Prostate gland (tissue), 2 donors: Measurements from ENCODE around the gene TNFRSF14.

Source experiments
- CTCF ChIP-seq, 4 experiments: fragments of 200-600 bp in 2 of 4; fragments of 450-650 bp in 2 of 4; sonication (generic) in 2 of 4; IDR thresholded peaks; 1 replicate in 3 of 4; 2 replicates in 1 of 4; pipeline ENCODE4 v1.5.1; 2016 to 2019; ENCODE audit warnings: antibody characterized with exemption in 4 of 4, mild to moderate bottlenecking in 2 of 4, moderate library complexity in 2 of 4
- POLR2A ChIP-seq: fragments of 450-650 bp; IDR thresholded peaks from one replicate; pipeline ENCODE4 v1.6.1; 2016; ENCODE audit warnings: antibody characterized with exemption, mild to moderate bottlenecking
- POLR2AphosphoS5 ChIP-seq: sonication (generic); formaldehyde crosslinking; IDR thresholded peaks from one replicate; pipeline ENCODE4 v1.6.1; 2017; ENCODE audit warnings: antibody characterized with exemption

GRCh38 chr1:2561898-2562895 lies 6.0 kb downstream of the TNFRSF14 start:
- TF ChIP-seq POLR2A, result no peak
- TF ChIP-seq CTCF (IDR thresholded peaks at IDR 0.05), result peak in 2 of 4 experiments; percentile 23 to 46
- no peak for TF ChIP-seq POLR2AphosphoS5
